Measurements from ENCODE around the gene FHL3.

Gene FHL3

GRCh38 chr1:38005195-38006007 is at the start of gene FHL3:
Gene FHL3, minus strand, starts transcription at chr1:38005514. Its CDS starts 6,102 bp downstream, at chr1:37999412.
- in situ Hi-C loops (cut with HindIII; ENCODE audit: low sequenced_read_pairs): no loop called here

- in situ Hi-C loops (cut with HindIII; ENCODE audit: low sequenced_read_pairs): loop anchor here (25.0 kb wide), 1 partner anchor 434 kb away; no protein-coding TSS in a partner anchor
Measured at GRCh38 chr1:38053416-38054091, 48.2 kb upstream of the FHL3 start.

GRCh38 chr1:38052750-38053415 is 47.6 kb upstream of the FHL3 start:
- in situ Hi-C loops (cut with HindIII; ENCODE audit: low sequenced_read_pairs): loop anchor here (25.0 kb wide), 1 partner anchor 434 kb away; no protein-coding TSS in a partner anchor

- in situ Hi-C loops (cut with HindIII; ENCODE audit: low sequenced_read_pairs): loop anchor here (25.0 kb wide), 1 partner anchor 436 kb away; no protein-coding TSS in a partner anchor
Measured at GRCh38 chr1:38051079-38051543, 45.8 kb upstream of the FHL3 start.

- in situ Hi-C loops (cut with HindIII; ENCODE audit: low sequenced_read_pairs): loop anchor here (25.0 kb wide), 1 partner anchor 437 kb away; no protein-coding TSS in a partner anchor
Measured at GRCh38 chr1:38050397-38051078, 45.2 kb upstream of the FHL3 start.

- in situ Hi-C loops (cut with HindIII; ENCODE audit: low sequenced_read_pairs): no loop called here
Measured at GRCh38 chr1:38047603-38048141, 42.4 kb upstream of the FHL3 start.

GRCh38 chr1:38046884-38047602 is 41.7 kb upstream of the FHL3 start:
- in situ Hi-C loops (cut with HindIII; ENCODE audit: low sequenced_read_pairs): no loop called here

GRCh38 chr1:38046333-38046883 is 41.1 kb upstream of the FHL3 start, which contains the start of gene POU3F1:
Gene POU3F1, minus strand, starts transcription at chr1:38046793. Its CDS starts 50 bp downstream, at chr1:38046743.
- in situ Hi-C loops (cut with HindIII; ENCODE audit: low sequenced_read_pairs): no loop called here

- in situ Hi-C loops (cut with HindIII; ENCODE audit: low sequenced_read_pairs): no loop called here
Measured at GRCh38 chr1:38045401-38046332, 40.4 kb upstream of the FHL3 start.

- in situ Hi-C loops (cut with HindIII; ENCODE audit: low sequenced_read_pairs): no loop called here
Measured at GRCh38 chr1:38044221-38045215, 39.2 kb upstream of the FHL3 start.

- in situ Hi-C loops (cut with HindIII; ENCODE audit: low sequenced_read_pairs): no loop called here
Measured at GRCh38 chr1:38043036-38043747, 37.9 kb upstream of the FHL3 start.

GRCh38 chr1:38041936-38042834 is 36.9 kb upstream of the FHL3 start:
- in situ Hi-C loops (cut with HindIII; ENCODE audit: low sequenced_read_pairs): no loop called here

- in situ Hi-C loops (cut with HindIII; ENCODE audit: low sequenced_read_pairs): no loop called here
Measured at GRCh38 chr1:38039331-38040088, 34.2 kb upstream of the FHL3 start.

- in situ Hi-C loops (cut with HindIII; ENCODE audit: low sequenced_read_pairs): no loop called here
Measured at GRCh38 chr1:38038861-38039260, 33.5 kb upstream of the FHL3 start.

All from DLD1 (cell line).